Right lobe of liver (tissue), 6 donors: ENCODE measurements around the gene CHAC2. TPM values are rescaled to one million over a fixed set of nuclear protein-coding genes. Genes with fewer than 3 reads are reported as not detected.
A peak's percentile ranks its signal among the peaks of the same experiment; 100 is the strongest.

Source experiments
- ATAC-seq, 4 donors: fragments of 200-7000 bp; cut with Tn5 transposase; one replicate each; pipeline ENCODE4 v1.9.1; 2020; ENCODE audit warnings: mild to moderate bottlenecking in 4 of 4, moderate library complexity in 4 of 4
- DNase-seq, 3 donors: peaks; one replicate each; pipeline ENCODE4 v3.0.0-alpha.2; 2020
- H3K27ac ChIP-seq, 3 donors: fragments of 200-600 bp; one replicate each; pipeline ENCODE4 v1.8.0; 2022
- H3K27me3 ChIP-seq, 2 donors: fragments of 200-600 bp; one replicate each; pipeline ENCODE4 v1.8.0; 2022
- H3K36me3 ChIP-seq, 4 donors: fragments of 200-600 bp; sonication (generic) in 1 of 4; one replicate each; pipeline versions ENCODE4 v1.5.1 to v1.8.0; 2017 to 2022; ENCODE audit warnings: control low read depth in 1 of 4
- H3K4me1 ChIP-seq, 4 donors: fragments of 200-600 bp; sonication (generic) in 1 of 4; one replicate each; pipeline versions ENCODE4 v1.5.1 to v1.8.0; 2017 to 2022; ENCODE audit warnings: control low read depth in 1 of 4
- H3K4me3 ChIP-seq, 3 donors: fragments of 200-600 bp; one replicate each; pipeline ENCODE4 v1.8.0; 2022
- H3K9me3 ChIP-seq, 4 donors: fragments of 200-600 bp; sonication (generic) in 1 of 4; one replicate each; pipeline versions ENCODE4 v1.5.1 to v1.8.0; 2017 to 2022; ENCODE audit warnings: control low read depth in 1 of 4
- CTCF ChIP-seq, 4 donors: fragments of 200-600 bp in 3 of 4; fragments of 450-650 bp in 1 of 4; IDR thresholded peaks; one replicate each; pipeline versions ENCODE4 v1.5.1 to v1.8.0; 2016 to 2022; ENCODE audit warnings: antibody characterized with exemption in 4 of 4, mild to moderate bottlenecking in 2 of 4
- POLR2A ChIP-seq: fragments of 450-650 bp; IDR thresholded peaks from one replicate; pipeline ENCODE4 v1.6.1; 2017; ENCODE audit warnings: antibody characterized with exemption, mild to moderate bottlenecking
- WGBS: methylation state at CpG from one replicate; pipeline ENCODE4 v1.1.6; 2018; ENCODE audit warnings: low coverage, low lambda C conversion rate; ENCODE audit not compliant: insufficient coverage; ENCODE audit errors: missing lambda C conversion rate; 5-methylcytosine and 5-hydroxymethylcytosine counted together
- intact Hi-C, 2 donors: fragments of 100-400 bp; cut with DNase I; formaldehyde crosslinking; loops; one replicate each; pipeline versions ENCODE4 v1.11.2 to v1.14.1; 2022
- total RNA-seq, 6 experiments: library from RNA; depleted of rRNA in 2 of 6; stranded (reverse); fragments of >200 nt in 2 of 6; fragmentation: NEBNext Ultra II Directional in 3 of 6; extraction: Animal tissue kit (Norgen Biotek cat#: 25700) in 3 of 6; gene quantifications; one replicate each; pipeline versions ENCODE4 v1.1.0 to v1.2.4, GENCODE V29; 2016 to 2023
- donor health status: DM: no; HTN: yes; CAD: no.
- donor health status: DM: no; HTN: no; CAD: no.
- donor health status: DM: no; HTN: no; CAD: no.
- donor health status: DM: no; HTN: yes; CAD: no.
- donor health status: DM: no; HTN: yes; CAD: no.

The CHAC2 gene
- total RNA-seq, 6 experiments from 2014 or later = 1.2 to 4.3 (median 2.5) TPM

- ATAC-seq (peak; percentile 13 to 82 (median 62)), DNase-seq (no peak)
- WGBS = 12% methylated on average over 3 of the region's 3 CpGs
- no peaks in the 10 kb centered on the region for H3K9me3 ChIP-seq
- TF ChIP-seq POLR2A = no peak
- peaks cover 0 to 16% (median 2%) of the 10 kb centered on the region in 4 donors for H3K4me1 ChIP-seq
- no peaks in the 10 kb centered on the region for H3K27me3 ChIP-seq
- no peak overlapping the region for H3K4me3 ChIP-seq
- H3K36me3 ChIP-seq = peaks cover 0 to 5% (median 2%) of the 10 kb centered on the region in 4 donors
- peak overlapping the region in 1 of 3 donors; percentile 41 for H3K27ac ChIP-seq
- intact Hi-C loops = no loop called here
Observed at GRCh38 chr2:53818854-53819435, 51.3 kb downstream of the CHAC2 start.

- intact Hi-C loops = no loop called here
Observed at GRCh38 chr2:53819634-53820033, 52.0 kb downstream of the CHAC2 start.

GRCh38 chr2:53820048-53820447 lies 52.4 kb downstream of the CHAC2 start:
- 86% methylated on average over 9 of the region's 9 CpGs for WGBS
- Histone ChIP-seq H3K4me1 (peaks cover 0 to 16% (median 2%) of the 10 kb centered on the region in 4 donors), H3K36me3 (peaks cover 0 to 5% (median 2%) of the 10 kb centered on the region in 4 donors), H3K9me3 (no peaks in the 10 kb centered on the region), H3K27ac (no peak overlapping the region), H3K27me3 (no peaks in the 10 kb centered on the region), H3K4me3 (no peak overlapping the region)
- DNase-seq (no peak), ATAC-seq (no peak)
- no peak for TF ChIP-seq CTCF (IDR thresholded peaks at IDR 0.05)
- no peak for TF ChIP-seq POLR2A
- intact Hi-C loops = no loop called here

More at GRCh38 chr2:53819634-53820033, 52.0 kb downstream of the CHAC2 start:
- no peak for DNase-seq
- ATAC-seq = no peak
- peaks cover 0 to 5% (median 2%) of the 10 kb centered on the region in 4 donors for H3K36me3 ChIP-seq
- no peaks in the 10 kb centered on the region for H3K27me3 ChIP-seq
- H3K4me3 ChIP-seq = no peak overlapping the region
- H3K9me3 ChIP-seq = no peaks in the 10 kb centered on the region
- no peak for TF ChIP-seq POLR2A
- no peak for TF ChIP-seq CTCF (IDR thresholded peaks at IDR 0.05)
- H3K27ac ChIP-seq = peak overlapping the region in 1 of 3 donors; percentile 41
- peaks cover 0 to 16% (median 2%) of the 10 kb centered on the region in 4 donors for H3K4me1 ChIP-seq
- WGBS = 92% methylated on average over 4 of the region's 4 CpGs

GRCh38 chr2:53820711-53821110 lies 53.1 kb downstream of the CHAC2 start:
- no peak for DNase-seq
- H3K4me1 ChIP-seq = peaks cover 0 to 23% (median 6%) of the 10 kb centered on the region in 4 donors
- no peak overlapping the region for H3K27ac ChIP-seq
- H3K27me3 ChIP-seq = no peaks in the 10 kb centered on the region
- TF ChIP-seq POLR2A = no peak
- no peak for TF ChIP-seq CTCF (IDR thresholded peaks at IDR 0.05)
- no peak for ATAC-seq
- peaks cover 0 to 5% (median 2%) of the 10 kb centered on the region in 4 donors for H3K36me3 ChIP-seq
- intact Hi-C loops = no loop called here
- no peaks in the 10 kb centered on the region for H3K9me3 ChIP-seq
- WGBS = 82% methylated on average over 4 of the region's 4 CpGs
- no peak overlapping the region for H3K4me3 ChIP-seq

GRCh38 chr2:53821810-53822209 lies 54.2 kb downstream of the CHAC2 start:
- no peak overlapping the region for H3K4me3 ChIP-seq
- peaks cover 0 to 30% (median 8%) of the 10 kb centered on the region in 4 donors for H3K4me1 ChIP-seq
- H3K27me3 ChIP-seq = no peaks in the 10 kb centered on the region
- 62% methylated on average over 4 of the region's 6 CpGs for WGBS
- no peak for TF ChIP-seq CTCF (IDR thresholded peaks at IDR 0.05)
- no peak for TF ChIP-seq POLR2A
- intact Hi-C loops = no loop called here
- H3K27ac ChIP-seq = no peak overlapping the region
- peaks cover 0 to 5% (median 2%) of the 10 kb centered on the region in 4 donors for H3K36me3 ChIP-seq
- DNase-seq (no peak), ATAC-seq (no peak)
- no peaks in the 10 kb centered on the region for H3K9me3 ChIP-seq
